ENCODE data around the gene PHIP.

- no peak for TF ChIP-seq CTCF (IDR thresholded peaks at IDR 0.05; ENCODE audit: low read length)
- no peak for TF ChIP-seq EZH2 (optimal IDR thresholded peaks at IDR 0.05; ENCODE audit: low read depth, low read length)
- no peak for TF ChIP-seq EZH2phosphoT487 (IDR thresholded peaks at IDR 0.05; ENCODE audit: low read length)
Measured at GRCh38 chr6:79042088-79042798, 35.8 kb downstream of the PHIP start.
